GM12878 (cell line): ENCODE measurements around the gene TMEM97. TPM values are rescaled to one million over a fixed set of nuclear protein-coding genes. Genes with fewer than 3 reads are reported as not detected.

Source experiments
- ATAC-seq: fragments of 200-7000 bp; cut with Tn5 transposase; 3 replicates; pipeline ENCODE4 v1.9.1; 2020; ENCODE audit warnings: mild to moderate bottlenecking, moderate library complexity
- BruUV-seq: library from RNA; stranded (reverse); fragments of 400-500 nt; replicated peaks from 2 replicates; lab custom pipeline; 2021; lab: Mats Ljungman, UMichigan
- CTCF ChIA-PET: fragments of 300-600 bp; sonication (Branson Sonifier 250); formaldehyde crosslinking; extraction: SDS; loops from one replicate; lab custom pipeline; 2021; ENCODE audit warnings: inconsistent platforms; lab: Yijun Ruan, JAX
- POLR2A ChIA-PET: fragments of 350-600 bp; formaldehyde crosslinking; extraction: SDS; loops from one replicate; lab custom pipeline; 2021; ENCODE audit warnings: inconsistent platforms; lab: Charles Lee
- RAD21 ChIA-PET: fragments of 300-600 bp; sonication (Branson Sonifier 250); formaldehyde crosslinking; loops from one replicate; lab custom pipeline; 2023; ENCODE audit warnings: antibody characterized with exemption; ENCODE audit not compliant: unreplicated experiment; lab: Charles Lee
- SMC1A ChIA-PET: fragments of 300-600 bp; sonication (Branson Sonifier 250); formaldehyde crosslinking; loops from one replicate; lab custom pipeline; 2023; ENCODE audit not compliant: unreplicated experiment, uncharacterized antibody; lab: Charles Lee
- DNase-seq: peaks from one replicate; pipeline ENCODE4 v3.0.0-alpha.2; 2011; ENCODE audit warnings: low read depth, low spot score
- FAIRE-seq: peaks from 3 replicates; lab custom pipeline; 2011; peaks lifted over from hg19 to GRCh38; lab: Jason Lieb, UNC
- H2AFZ ChIP-seq: 2 replicates; pipeline ENCODE4 v1.6.0; 2011; ENCODE audit warnings: low read depth, low read length, control low read depth; ENCODE audit not compliant: control insufficient read depth
- H3K27ac ChIP-seq: 2 replicates; pipeline ENCODE4 v1.5.1; 2011; ENCODE audit warnings: control low read depth; ENCODE audit not compliant: control insufficient read depth, insufficient read depth
- H3K27me3 ChIP-seq, 2 experiments: replicated peaks in 1 of 2; 2 replicates each; pipeline versions ENCODE4 v1.6.0 to v1.6.1; 2011; ENCODE audit warnings: low read length in 1 of 2; ENCODE audit not compliant: control insufficient read depth in 2 of 2, insufficient read depth in 2 of 2
- H3K36me3 ChIP-seq, 2 experiments: 2 replicates each; pipeline ENCODE4 v1.5.1; 2011; ENCODE audit warnings: low read length in 1 of 2; ENCODE audit not compliant: control insufficient read depth in 2 of 2, insufficient read depth in 2 of 2
- H3K4me1 ChIP-seq: 2 replicates; pipeline ENCODE4 v1.6.1; 2011; ENCODE audit warnings: mild to moderate bottlenecking, low read length, moderate library complexity, mixed read lengths; ENCODE audit not compliant: control insufficient read depth, insufficient read depth
- H3K4me2 ChIP-seq: 2 replicates; pipeline ENCODE4 v1.6.0; 2011; ENCODE audit warnings: control low read depth; ENCODE audit not compliant: control insufficient read depth, insufficient read depth
- H3K4me3 ChIP-seq: fragments of 200-600 bp; sonication (generic); 2 replicates; pipeline ENCODE4 v1.5.1; 2016
- H3K79me2 ChIP-seq: 2 replicates; pipeline ENCODE4 v1.6.0; 2011; ENCODE audit warnings: low read length; ENCODE audit not compliant: control insufficient read depth, insufficient read depth
- H3K9ac ChIP-seq: 2 replicates; pipeline ENCODE4 v1.8.0; 2011; ENCODE audit warnings: low read length, control low read depth, mixed read lengths; ENCODE audit not compliant: control insufficient read depth, insufficient read depth
- H3K9me3 ChIP-seq: replicated peaks from 3 replicates; pipeline ENCODE4 v1.5.1; 2011; ENCODE audit warnings: mild to moderate bottlenecking, low read length; ENCODE audit not compliant: control insufficient read depth, insufficient read depth
- H4K20me1 ChIP-seq: 2 replicates; pipeline ENCODE4 v1.6.0; 2011; ENCODE audit not compliant: control insufficient read depth, insufficient read depth
- CEBPZ ChIP-seq: fragments of 150-350 bp; IDR thresholded peaks from 2 replicates; pipeline ENCODE4 v1.6.1; 2016; ENCODE audit warnings: low read depth, low read length
- CHD4 ChIP-seq: fragments of 200-600 bp; sonication (generic); IDR thresholded peaks from 2 replicates; pipeline ENCODE4 v1.6.1; 2016; ENCODE audit warnings: mild to moderate bottlenecking
- E2F8 ChIP-seq: fragments of 450-650 bp; IDR thresholded peaks from 2 replicates; pipeline ENCODE4 v1.6.1; 2018; ENCODE audit warnings: mild to moderate bottlenecking, low read depth, moderate library complexity; ENCODE audit not compliant: partially characterized antibody
- HDAC2 ChIP-seq: fragments of 200-600 bp; sonication (generic); IDR thresholded peaks from 2 replicates; pipeline ENCODE4 v1.6.1; 2017
- JUND ChIP-seq: IDR thresholded peaks from 2 replicates; pipeline ENCODE4 v1.6.1; 2012; ENCODE audit warnings: low read depth, mild to moderate bottlenecking, low read length, improper control_type of control experiment, moderate library complexity
- KDM1A ChIP-seq: fragments of 200-600 bp; sonication (generic); IDR thresholded peaks from 2 replicates; pipeline ENCODE4 v1.6.1; 2016; ENCODE audit warnings: borderline replicate concordance
- PAX5 ChIP-seq: IDR thresholded peaks from 2 replicates; pipeline ENCODE4 v1.6.1; 2011; ENCODE audit warnings: low read depth, low read length, borderline replicate concordance
- SP1 ChIP-seq: IDR thresholded peaks from one replicate; pipeline ENCODE4 v1.6.1; 2011; ENCODE audit warnings: low read depth, low read length
- YY1 ChIP-seq: IDR thresholded peaks from 2 replicates; pipeline ENCODE4 v1.6.1; 2011; ENCODE audit warnings: low read depth, mild to moderate bottlenecking, low read length
- ZBTB40 ChIP-seq: fragments of 450-650 bp; IDR thresholded peaks from 2 replicates; pipeline ENCODE4 v1.6.1; 2016; ENCODE audit warnings: mild to moderate bottlenecking, moderate library complexity, borderline replicate concordance
- WGBS: methylation state at CpG from one replicate; pipeline ENCODE4 v1.1.6; 2016; ENCODE audit warnings: low lambda C conversion rate; ENCODE audit not compliant: insufficient replicate concordance, insufficient coverage; ENCODE audit errors: missing lambda C conversion rate; 5-methylcytosine and 5-hydroxymethylcytosine counted together
- in situ Hi-C: fragments of 300-500 bp; cut with MboI; formaldehyde crosslinking; loops from 9 replicates; pipeline ENCODE4 v1.14.3; 2018; ENCODE audit warnings: mixed read lengths
- intact Hi-C: fragments of 100-400 bp; cut with micrococcal nuclease; formaldehyde crosslinking; loops from one replicate; pipeline ENCODE4 v1.14.2; 2022; ENCODE audit not compliant: unreplicated experiment
- polyA plus RNA-seq, 11 experiments: library from polyadenylated mRNA; depleted of rRNA in 4 of 11; unstranded in 6 of 11; stranded (reverse) in 5 of 11; fragments of >200 nt; fragmentation: Nextera tagmentation in 4 of 11; fragmentation: Illumina TruSeq in 1 of 11; extraction: Ambion mirVana in 4 of 11; extraction: Trizol in 1 of 11; gene quantifications; 1 replicate in 1 of 11; 2 replicates in 10 of 11; pipeline versions ENCODE4 v1.2.1 to v1.2.3, GENCODE V29; 2011 to 2016; ENCODE audit warnings: inconsistent platforms in 2 of 11, missing spikeins in 2 of 11, low read depth in 1 of 11
- total RNA-seq, 4 experiments: library from RNA; depleted of rRNA in 3 of 4; stranded (reverse); fragments of >200 nt in 3 of 4; fragmentation: Illumina TruSeq in 1 of 4; extraction: Trizol in 1 of 4; gene quantifications; 2 replicates each; pipeline versions ENCODE4 v1.2.1 to v1.2.3, GENCODE V29; 2013 to 2021

The TMEM97 gene
- total and polyA plus RNA-seq, 10 of the 15 experiments (the other 5 are each of a cell fraction or from before 2014, with no cell fraction given) = 58.0 to 134 (median 86.0) TPM

GRCh38 chr17:28319598-28319935 lies 567 bp downstream of the TMEM97 start (continued):
- no peak for TF ChIP-seq PAX5
- no peak for TF ChIP-seq CHD4
- no peak for TF ChIP-seq CEBPZ

GRCh38 chr17:28320215-28321061 lies 1.4 kb downstream of the TMEM97 start:
- Histone ChIP-seq H3K27me3 (no peaks in the 10 kb centered on the region), H3K9me3 (no peaks in the 10 kb centered on the region), H3K36me3 (no peaks in the 10 kb centered on the region; a peak in 2 of 4 replicates), H3K4me2 (peak overlapping the region; percentile 71), H3K4me1 (no peaks in the 10 kb centered on the region; the same call in 1 of the 2 replicates), H2AFZ (peak overlapping the region; percentile 10), H3K27ac (peak overlapping the region; percentile 73), H3K79me2 (peaks cover 57% of the 10 kb centered on the region), H3K4me3 (peak overlapping the region; percentile 94), H4K20me1 (no peaks in the 10 kb centered on the region), H3K9ac (peak overlapping the region; percentile 77)
- CTCF ChIA-PET = interaction anchor here (0.6 to 4.0 kb wide), 9 partner anchors 8 to 515 kb away, joined by 3 to 29 read pairs (median 3); partner anchors contain the start of genes IFT20 and TNFAIP1
- in situ Hi-C loops = no loop called here
- WGBS = 74% methylated on average over 8 of the region's 8 CpGs
- BruUV-seq = no TSS peak
- DNase-seq (no peak), FAIRE-seq (no peak), ATAC-seq (no peak)
- intact Hi-C loops = loop anchor here (5.0 kb wide), 1 partner anchor 88 kb away; no protein-coding TSS in a partner anchor
- SMC1A ChIA-PET = interaction anchor here (0.7 to 2.0 kb wide), 8 partner anchors 9 to 37 kb away, joined by 3 to 7 read pairs (median 4); partner anchors contain the start of genes IFT20, POLDIP2 and TNFAIP1
- POLR2A ChIA-PET = interaction anchor here (1.2 to 2.7 kb wide), 4 partner anchors 10 to 45 kb away, joined by 3 to 13 read pairs (median 9); partner anchors contain the start of genes IFT20 and TNFAIP1
- RAD21 ChIA-PET = interaction anchor here (4.0 kb wide), 1 partner anchor 15 kb away, joined by 19 read pairs; the partner anchor contains the start of genes IFT20 and TNFAIP1
- no peak for TF ChIP-seq E2F8
- TF ChIP-seq ZBTB40 = no peak
- no peak for TF ChIP-seq KDM1A
- TF ChIP-seq SP1 = no peak
- TF ChIP-seq JUND = no peak
- no peak for TF ChIP-seq YY1
- TF ChIP-seq HDAC2 = no peak
